GM21619 (cell line): Measurements from ENCODE around the gene RAET1E.
A peak's percentile ranks its signal among the peaks of the same experiment; 100 is the strongest.
"Not testable (repeated sequence)": the region's sequence is repeated elsewhere in the genome, so short reads cannot be mapped to it uniquely, and the experiment has no call there.

Experiments
- ATAC-seq: cut with Tn5 transposase; IDR thresholded peaks from one replicate; pipeline ENCODE4 v1.9.1; 2021; ENCODE audit not compliant: unreplicated experiment

The RAET1E gene

DNA sequence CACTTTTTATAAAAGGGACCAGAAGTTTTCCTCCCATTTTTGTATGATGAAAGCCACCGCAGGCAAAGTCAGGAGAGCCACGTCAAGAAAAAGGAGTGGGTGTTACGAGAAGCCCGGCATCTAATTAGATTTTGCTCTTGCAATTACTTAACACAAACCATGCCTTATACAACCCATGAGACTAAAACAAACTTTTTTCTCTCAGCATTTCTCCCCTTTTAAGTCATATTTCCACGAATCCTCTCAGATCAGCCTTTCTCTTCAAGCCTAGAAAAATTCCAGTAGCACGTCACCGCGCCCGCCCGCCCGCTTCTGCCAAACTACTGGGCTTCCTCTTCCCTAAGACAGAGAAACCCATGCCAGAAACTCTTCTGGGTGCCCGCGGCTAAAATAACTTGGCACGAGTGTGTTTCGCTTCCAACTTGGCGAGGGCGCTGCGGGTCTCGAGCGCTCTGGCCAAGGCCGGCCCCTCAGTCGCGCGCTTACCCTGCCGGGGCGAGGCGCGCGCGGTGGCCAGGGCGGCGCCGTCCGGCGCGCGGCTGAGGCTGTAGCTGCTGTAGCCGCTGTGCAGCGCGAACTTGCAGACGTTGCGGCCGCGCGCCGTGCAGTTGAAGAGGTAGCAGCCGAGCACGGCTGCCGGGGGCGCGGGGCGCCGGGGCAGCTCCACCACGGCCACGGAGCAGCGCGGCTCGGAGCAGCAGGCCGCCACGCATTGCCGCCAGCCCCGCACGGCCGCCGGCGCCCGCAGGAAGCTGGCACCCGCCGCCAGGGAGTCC, 34.8 kb downstream of the RAET1E start:
- peak; percentile 25 for ATAC-seq

- not testable (repeated sequence) for ATAC-seq
These were observed 35.5 kb downstream of the RAET1E start for GRCh38 chr6:149862424-149862738.

GRCh38 chr6:149861603-149862423, 36.1 kb downstream of the RAET1E start:
- ATAC-seq: no peak

- ATAC-seq: no peak
These were observed 36.9 kb downstream of the RAET1E start for GRCh38 chr6:149860834-149861602.

DNA sequence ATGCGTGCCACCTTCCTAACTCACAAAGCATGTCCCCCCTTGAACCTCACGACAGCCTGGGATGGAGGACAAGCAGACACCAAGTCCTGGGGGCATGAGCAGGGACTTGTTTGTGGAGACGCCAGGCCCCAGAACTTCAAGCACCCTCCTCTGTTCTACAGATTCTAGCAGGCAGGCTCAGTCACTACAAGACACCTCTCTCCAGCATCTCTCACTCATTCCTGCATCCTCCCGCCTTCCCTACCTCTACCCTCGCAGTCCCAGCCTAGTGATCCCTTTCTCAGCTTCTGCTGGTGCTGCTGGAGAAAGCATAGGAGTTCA, 37.4 kb downstream of the RAET1E start:
- no peak for ATAC-seq

DNA sequence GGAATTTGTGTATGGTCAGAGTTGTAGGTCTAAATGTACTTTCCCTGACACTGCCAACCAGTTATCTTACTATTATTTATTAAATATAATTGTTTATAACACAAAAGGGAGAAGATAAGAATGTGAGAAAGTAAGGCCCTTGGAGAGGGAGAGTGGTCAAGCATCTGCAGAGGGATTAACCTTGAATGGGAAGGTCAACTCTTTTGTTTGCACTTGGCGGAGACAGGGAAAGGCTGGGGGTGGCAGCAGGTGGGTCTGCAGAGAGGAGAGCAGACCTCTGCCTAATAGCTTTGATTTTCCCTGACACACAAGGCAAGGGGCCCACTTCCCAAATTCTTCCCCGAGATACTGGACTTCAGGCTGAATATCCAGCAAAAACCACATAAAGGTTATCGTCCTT, 38.0 kb downstream of the RAET1E start:
- no peak for ATAC-seq

DNA sequence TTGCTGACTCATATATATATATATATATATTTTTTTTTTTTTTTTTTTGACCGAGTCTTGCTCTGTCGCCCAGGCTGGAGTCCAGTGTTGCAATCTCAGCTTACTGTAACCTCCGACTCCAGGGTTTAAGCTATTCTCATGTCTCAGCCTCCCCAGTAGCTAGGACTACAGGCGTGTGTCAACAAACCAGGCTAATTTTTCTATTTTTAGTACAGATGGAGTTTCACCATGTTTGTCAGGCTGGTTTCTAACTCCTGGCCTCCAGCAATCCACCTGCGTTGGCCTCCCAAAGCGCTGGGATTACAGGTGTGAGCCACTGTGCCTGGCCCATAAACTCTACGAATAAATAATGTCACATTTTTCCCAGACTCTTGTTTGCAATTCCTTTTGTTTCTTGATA, 38.5 kb downstream of the RAET1E start:
- no peak for ATAC-seq

GRCh38 chr6:149857541-149857940, 40.4 kb downstream of the RAET1E start:
- ATAC-seq: no peak

GRCh38 chr6:149856256-149856994, 41.5 kb downstream of the RAET1E start:
- ATAC-seq: no peak

- ATAC-seq: no peak
These were observed 42.2 kb downstream of the RAET1E start for GRCh38 chr6:149855741-149856140.

DNA sequence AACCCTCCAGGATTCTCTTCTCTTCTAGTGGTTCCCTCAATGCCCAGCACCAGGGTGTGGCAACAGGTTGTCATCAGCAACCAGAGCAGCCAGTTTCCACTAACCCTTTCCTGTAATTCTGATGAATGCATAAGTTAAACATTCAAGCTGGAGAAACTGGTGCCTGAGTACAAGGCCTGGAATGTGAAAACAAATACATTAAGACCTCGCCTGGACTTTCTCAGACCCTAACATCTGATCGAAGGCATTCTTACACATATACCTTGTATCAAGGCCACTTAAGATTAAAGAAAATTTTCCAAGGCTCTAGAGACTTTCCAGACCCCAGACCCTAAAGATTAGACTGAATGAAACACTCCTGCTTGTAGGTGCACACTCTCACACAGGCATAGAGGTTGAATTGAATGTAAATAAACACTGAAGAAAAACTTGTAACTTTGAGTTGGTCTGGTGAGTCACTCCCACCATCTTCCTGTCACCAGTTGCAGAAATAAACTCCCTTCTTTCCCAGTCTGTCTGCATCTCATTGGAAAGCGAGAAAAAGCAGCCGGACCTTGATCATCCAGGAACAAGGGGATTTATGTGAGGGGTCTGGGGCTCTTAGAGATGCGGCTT, 42.8 kb downstream of the RAET1E start:
- no peak for ATAC-seq

- ATAC-seq: no peak
These were observed 43.4 kb downstream of the RAET1E start for GRCh38 chr6:149854532-149854931.

DNA sequence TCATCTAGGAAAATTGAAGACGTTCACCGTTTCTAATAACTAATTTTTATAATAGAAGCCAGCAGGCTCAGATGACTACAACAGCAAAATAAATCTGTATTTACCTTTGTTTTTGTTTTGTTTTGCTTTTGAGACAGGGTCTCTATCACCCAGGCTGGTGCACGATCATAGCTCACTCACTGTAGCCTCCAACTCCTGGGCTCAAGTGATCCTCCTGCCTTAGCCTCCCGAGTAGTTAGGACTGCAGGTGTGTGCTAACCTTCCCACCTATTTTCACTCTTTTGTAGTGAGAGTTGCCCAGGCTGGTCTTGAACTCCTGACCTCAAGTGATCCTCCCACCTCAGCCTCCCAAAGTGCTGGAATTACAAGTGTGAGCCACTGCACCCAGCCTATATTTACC, 43.9 kb downstream of the RAET1E start:
- ATAC-seq: not testable (repeated sequence)

DNA sequence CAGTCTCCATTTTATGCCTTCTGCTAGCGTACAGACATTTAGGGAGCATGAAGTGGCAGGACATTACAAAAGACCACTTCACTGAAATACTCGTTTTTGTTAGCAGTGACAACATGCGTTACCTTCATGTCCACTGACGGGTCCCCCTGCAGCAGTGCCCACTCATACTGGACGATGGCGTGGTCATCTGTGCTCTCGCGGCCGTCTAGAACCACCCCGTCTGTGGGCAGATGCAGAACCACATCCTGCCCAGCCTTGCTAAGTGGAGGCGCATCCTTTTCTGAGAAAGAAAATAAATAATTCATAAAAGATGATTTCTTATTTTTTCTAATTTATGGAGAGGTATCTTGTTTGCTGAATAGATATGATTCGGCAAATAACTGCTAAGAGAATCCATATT, 45.0 kb downstream of the RAET1E start:
- no peak for ATAC-seq

DNA sequence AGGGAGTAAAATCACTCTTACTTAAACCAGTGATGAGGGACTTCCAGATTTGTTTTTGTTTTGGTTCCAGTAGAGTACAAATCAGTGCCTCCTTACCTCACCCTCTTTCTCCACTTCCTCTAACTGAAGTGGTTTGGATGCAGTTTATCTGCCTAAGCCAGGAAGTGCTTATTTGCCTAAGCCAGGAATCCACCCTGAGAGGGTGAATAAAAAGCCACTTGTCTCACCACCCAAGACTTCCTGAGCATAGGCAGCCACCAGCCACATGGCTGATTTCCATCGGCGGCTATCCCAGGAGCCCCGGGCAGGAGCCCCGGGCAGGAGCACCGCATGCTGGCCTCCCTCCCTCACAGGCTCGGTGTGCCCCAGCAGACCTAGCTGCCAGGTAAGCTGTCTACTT, 45.7 kb downstream of the RAET1E start:
- ATAC-seq: no peak

DNA sequence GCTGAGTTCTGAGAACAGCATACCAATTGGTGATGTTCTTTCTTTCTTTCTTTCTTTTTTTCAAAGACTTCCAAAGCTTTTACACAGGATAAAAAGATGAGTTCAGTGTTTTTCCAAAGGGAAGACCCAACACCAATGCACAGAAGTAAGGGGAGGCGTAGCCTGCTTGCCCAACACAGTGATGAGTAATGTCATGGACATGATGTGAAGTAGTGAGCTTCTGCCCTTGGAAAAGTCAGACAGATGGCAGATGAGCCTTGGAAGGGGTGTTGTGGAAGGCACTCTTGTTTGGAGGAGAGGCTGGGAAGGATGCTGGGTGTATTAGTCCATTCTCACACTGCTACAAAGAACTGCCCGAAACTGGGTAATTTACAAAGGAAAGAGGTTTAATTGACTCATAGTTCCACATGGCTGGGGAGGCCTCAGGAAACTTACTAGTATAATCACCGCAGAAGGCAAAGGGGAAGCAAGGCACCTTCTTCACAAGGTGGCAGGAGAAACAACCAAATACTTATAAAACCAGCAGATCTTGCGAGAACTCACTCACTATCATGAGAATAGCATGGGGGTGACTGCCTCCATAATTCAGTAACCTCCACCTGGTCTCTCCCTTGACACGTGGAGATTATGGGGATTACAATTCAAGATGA, 46.3 kb downstream of the RAET1E start:
- no peak for ATAC-seq

GRCh38 chr6:149848343-149848742, 49.6 kb downstream of the RAET1E start:
- ATAC-seq: not testable (repeated sequence)
